Measurements from ENCODE around the gene NKX6-1.

NKX6-1 gene

GRCh38 chr4:84459783-84460182, 39.3 kb downstream of the NKX6-1 start:
- H2BK5ac ChIP-seq (ENCODE audit: low read length) = no peak overlapping the region
- no peaks in the 10 kb centered on the region for H3K27me3 ChIP-seq (ENCODE audit: control insufficient read depth in 3 of 3, insufficient read depth in 3 of 3, low read depth in 1 of 3, low read length in 3 of 3)
- H3K18ac ChIP-seq (ENCODE audit: low read length) = no peak overlapping the region
- H2BK12ac ChIP-seq (ENCODE audit: low read length) = no peak overlapping the region
- H3K79me1 ChIP-seq (ENCODE audit: low read depth, low read length) = no peaks in the 10 kb centered on the region
- H2BK120ac ChIP-seq (ENCODE audit: low read depth, low read length) = no peak overlapping the region
- no peak overlapping the region for H4K8ac ChIP-seq (ENCODE audit: low read depth, low read length)
- H3K4ac ChIP-seq (ENCODE audit: low read length) = no peak overlapping the region
- H3K27ac ChIP-seq (replicated peaks; ENCODE audit: low read length) = no peak overlapping the region
- no peaks in the 10 kb centered on the region for H3K36me3 ChIP-seq (replicated peaks in 1 of 2; ENCODE audit: control insufficient read depth in 2 of 2, insufficient read depth in 2 of 2, low read length in 2 of 2)
- no peak overlapping the region for H3K23ac ChIP-seq (ENCODE audit: low read depth, low read length, poor library complexity)
- H2AK5ac ChIP-seq (ENCODE audit: low read depth, low read length) = no peak overlapping the region
- WGBS, 2 donors (ENCODE audit: extremely low coverage in 2 of 2, insufficient read length in 2 of 2, insufficient replicate concordance in 1 of 2) = no CpG with 5 or more reads among the region's 1 CpG
- H3K14ac ChIP-seq (ENCODE audit: low read length) = no peak overlapping the region
- H2AFZ ChIP-seq (ENCODE audit: low read length) = no peak overlapping the region
- H3K9ac ChIP-seq (ENCODE audit: low read depth, low read length, poor library complexity) = no peak overlapping the region
- DNase-seq (ENCODE audit: low spot score) = no peak
- H3K4me1 ChIP-seq (ENCODE audit: control insufficient read depth in 2 of 2, insufficient read depth in 1 of 2, low read depth in 1 of 2, low read length in 2 of 2) = no peaks in the 10 kb centered on the region
- no peak overlapping the region for H3K4me2 ChIP-seq (ENCODE audit: insufficient read depth, low read length, poor library complexity, severe bottlenecking)
- no peak overlapping the region for H2BK15ac ChIP-seq (ENCODE audit: low read length)
- no peaks in the 10 kb centered on the region for H3K9me3 ChIP-seq (replicated peaks in 1 of 2; ENCODE audit: control insufficient read depth in 2 of 2, insufficient read depth in 1 of 2, low read depth in 1 of 2, low read length in 2 of 2)
- no peak overlapping the region for H4K91ac ChIP-seq (ENCODE audit: low read depth, low read length, poor library complexity)
- no peak overlapping the region for H3K4me3 ChIP-seq (ENCODE audit: low read length in 2 of 2)

GRCh38 chr4:84456157-84456556, 42.9 kb downstream of the NKX6-1 start:
- Histone ChIP-seq H3K36me3 (replicated peaks in 1 of 2; ENCODE audit: control insufficient read depth in 2 of 2, insufficient read depth in 2 of 2, low read length in 2 of 2) (no peaks in the 10 kb centered on the region), H3K9ac (ENCODE audit: low read depth, low read length, poor library complexity) (no peak overlapping the region), H3K9me3 (replicated peaks in 1 of 2; ENCODE audit: control insufficient read depth in 2 of 2, insufficient read depth in 1 of 2, low read depth in 1 of 2, low read length in 2 of 2) (no peaks in the 10 kb centered on the region), H4K8ac (ENCODE audit: low read depth, low read length) (no peak overlapping the region), H2BK120ac (ENCODE audit: low read depth, low read length) (no peak overlapping the region), H3K27ac (replicated peaks; ENCODE audit: low read length) (no peak overlapping the region), H3K4ac (ENCODE audit: low read length) (no peak overlapping the region), H3K27me3 (ENCODE audit: control insufficient read depth in 3 of 3, insufficient read depth in 3 of 3, low read depth in 1 of 3, low read length in 3 of 3) (no peaks in the 10 kb centered on the region), H2BK5ac (ENCODE audit: low read length) (no peak overlapping the region), H2BK15ac (ENCODE audit: low read length) (no peak overlapping the region), H2AK5ac (ENCODE audit: low read depth, low read length) (no peak overlapping the region), H3K14ac (ENCODE audit: low read length) (no peak overlapping the region), H3K23ac (ENCODE audit: low read depth, low read length, poor library complexity) (no peak overlapping the region), H3K79me1 (ENCODE audit: low read depth, low read length) (no peaks in the 10 kb centered on the region), H2AFZ (ENCODE audit: low read length) (peak overlapping the region; percentile 9), H4K91ac (ENCODE audit: low read depth, low read length, poor library complexity) (no peak overlapping the region), H3K18ac (ENCODE audit: low read length) (no peak overlapping the region), H3K4me3 (ENCODE audit: low read length in 2 of 2) (no peak overlapping the region), H2BK12ac (ENCODE audit: low read length) (no peak overlapping the region), H3K4me2 (ENCODE audit: insufficient read depth, low read length, poor library complexity, severe bottlenecking) (no peak overlapping the region), H3K4me1 (ENCODE audit: control insufficient read depth in 2 of 2, insufficient read depth in 1 of 2, low read depth in 1 of 2, low read length in 2 of 2) (no peaks in the 10 kb centered on the region)
- no peak for DNase-seq (ENCODE audit: low spot score)
- WGBS, 2 donors (ENCODE audit: extremely low coverage in 2 of 2, insufficient read length in 2 of 2, insufficient replicate concordance in 1 of 2) = no CpG with 5 or more reads among the region's 4 CpGs

GRCh38 chr4:84455697-84456096, 43.4 kb downstream of the NKX6-1 start:
- Histone ChIP-seq H3K18ac (ENCODE audit: low read length) (no peak overlapping the region), H3K4me1 (ENCODE audit: control insufficient read depth in 2 of 2, insufficient read depth in 1 of 2, low read depth in 1 of 2, low read length in 2 of 2) (no peaks in the 10 kb centered on the region), H3K23ac (ENCODE audit: low read depth, low read length, poor library complexity) (no peak overlapping the region), H2AK5ac (ENCODE audit: low read depth, low read length) (no peak overlapping the region), H4K8ac (ENCODE audit: low read depth, low read length) (no peak overlapping the region), H3K4me2 (ENCODE audit: insufficient read depth, low read length, poor library complexity, severe bottlenecking) (no peak overlapping the region), H2BK5ac (ENCODE audit: low read length) (no peak overlapping the region), H2BK12ac (ENCODE audit: low read length) (no peak overlapping the region), H3K4me3 (ENCODE audit: low read length in 2 of 2) (no peak overlapping the region), H3K9me3 (replicated peaks in 1 of 2; ENCODE audit: control insufficient read depth in 2 of 2, insufficient read depth in 1 of 2, low read depth in 1 of 2, low read length in 2 of 2) (no peaks in the 10 kb centered on the region), H2AFZ (ENCODE audit: low read length) (peak overlapping the region; percentile 9), H3K9ac (ENCODE audit: low read depth, low read length, poor library complexity) (no peak overlapping the region), H3K27ac (replicated peaks; ENCODE audit: low read length) (no peak overlapping the region), H3K14ac (ENCODE audit: low read length) (no peak overlapping the region), H4K91ac (ENCODE audit: low read depth, low read length, poor library complexity) (no peak overlapping the region), H2BK120ac (ENCODE audit: low read depth, low read length) (no peak overlapping the region), H3K79me1 (ENCODE audit: low read depth, low read length) (no peaks in the 10 kb centered on the region), H2BK15ac (ENCODE audit: low read length) (no peak overlapping the region), H3K4ac (ENCODE audit: low read length) (no peak overlapping the region), H3K36me3 (replicated peaks in 1 of 2; ENCODE audit: control insufficient read depth in 2 of 2, insufficient read depth in 2 of 2, low read length in 2 of 2) (no peaks in the 10 kb centered on the region), H3K27me3 (ENCODE audit: control insufficient read depth in 3 of 3, insufficient read depth in 3 of 3, low read depth in 1 of 3, low read length in 3 of 3) (no peaks in the 10 kb centered on the region)
- no peak for DNase-seq (ENCODE audit: low spot score)
- no CpG with 5 or more reads among the region's 3 CpGs for WGBS, 2 donors (ENCODE audit: extremely low coverage in 2 of 2, insufficient read length in 2 of 2, insufficient replicate concordance in 1 of 2)

DNA sequence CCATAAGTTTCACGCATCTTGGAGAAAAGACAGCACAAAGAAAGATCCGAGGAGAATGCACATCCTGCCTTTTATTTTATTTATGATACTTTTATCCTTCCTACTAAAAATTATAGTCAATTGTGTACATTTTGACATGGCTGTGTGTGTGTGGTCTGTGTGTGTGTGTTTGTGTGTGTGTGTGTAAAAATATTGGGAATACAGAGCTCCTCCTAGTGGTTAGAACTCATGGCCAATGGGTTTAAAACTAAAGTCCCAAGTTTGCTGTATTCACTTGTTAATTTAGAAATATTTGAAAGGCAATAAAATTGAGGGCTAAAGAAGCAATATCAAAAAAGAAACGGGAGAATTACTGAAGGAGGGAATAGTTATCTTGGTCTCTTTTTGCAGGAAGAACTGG, 47.5 kb downstream of the NKX6-1 start:
- Histone ChIP-seq H3K9ac (ENCODE audit: low read depth, low read length, poor library complexity) (no peak overlapping the region), H3K4me2 (ENCODE audit: insufficient read depth, low read length, poor library complexity, severe bottlenecking) (no peak overlapping the region), H2BK15ac (ENCODE audit: low read length) (no peak overlapping the region), H3K4me1 (ENCODE audit: control insufficient read depth in 2 of 2, insufficient read depth in 1 of 2, low read depth in 1 of 2, low read length in 2 of 2) (no peaks in the 10 kb centered on the region), H3K18ac (ENCODE audit: low read length) (no peak overlapping the region), H3K4me3 (ENCODE audit: low read length in 2 of 2) (no peak overlapping the region), H3K9me3 (replicated peaks in 1 of 2; ENCODE audit: control insufficient read depth in 2 of 2, insufficient read depth in 1 of 2, low read depth in 1 of 2, low read length in 2 of 2) (no peaks in the 10 kb centered on the region), H3K36me3 (replicated peaks in 1 of 2; ENCODE audit: control insufficient read depth in 2 of 2, insufficient read depth in 2 of 2, low read length in 2 of 2) (no peaks in the 10 kb centered on the region), H3K4ac (ENCODE audit: low read length) (no peak overlapping the region), H4K8ac (ENCODE audit: low read depth, low read length) (no peak overlapping the region), H3K27ac (replicated peaks; ENCODE audit: low read length) (no peak overlapping the region), H3K27me3 (ENCODE audit: control insufficient read depth in 3 of 3, insufficient read depth in 3 of 3, low read depth in 1 of 3, low read length in 3 of 3) (no peaks in the 10 kb centered on the region), H2BK12ac (ENCODE audit: low read length) (no peak overlapping the region), H2BK5ac (ENCODE audit: low read length) (no peak overlapping the region), H3K14ac (ENCODE audit: low read length) (no peak overlapping the region), H4K91ac (ENCODE audit: low read depth, low read length, poor library complexity) (no peak overlapping the region), H3K79me1 (ENCODE audit: low read depth, low read length) (no peaks in the 10 kb centered on the region), H2AK5ac (ENCODE audit: low read depth, low read length) (no peak overlapping the region), H3K23ac (ENCODE audit: low read depth, low read length, poor library complexity) (no peak overlapping the region), H2AFZ (ENCODE audit: low read length) (peak overlapping the region; percentile 27), H2BK120ac (ENCODE audit: low read depth, low read length) (no peak overlapping the region)
- no CpG with 5 or more reads among the region's 3 CpGs for WGBS, 2 donors (ENCODE audit: extremely low coverage in 2 of 2, insufficient read length in 2 of 2, insufficient replicate concordance in 1 of 2)
- DNase-seq (ENCODE audit: low spot score) = no peak

Data from neuronal stem cell (in vitro differentiated cells).